ENCODE data around the gene ELMO1.

The ELMO1 gene

DNA sequence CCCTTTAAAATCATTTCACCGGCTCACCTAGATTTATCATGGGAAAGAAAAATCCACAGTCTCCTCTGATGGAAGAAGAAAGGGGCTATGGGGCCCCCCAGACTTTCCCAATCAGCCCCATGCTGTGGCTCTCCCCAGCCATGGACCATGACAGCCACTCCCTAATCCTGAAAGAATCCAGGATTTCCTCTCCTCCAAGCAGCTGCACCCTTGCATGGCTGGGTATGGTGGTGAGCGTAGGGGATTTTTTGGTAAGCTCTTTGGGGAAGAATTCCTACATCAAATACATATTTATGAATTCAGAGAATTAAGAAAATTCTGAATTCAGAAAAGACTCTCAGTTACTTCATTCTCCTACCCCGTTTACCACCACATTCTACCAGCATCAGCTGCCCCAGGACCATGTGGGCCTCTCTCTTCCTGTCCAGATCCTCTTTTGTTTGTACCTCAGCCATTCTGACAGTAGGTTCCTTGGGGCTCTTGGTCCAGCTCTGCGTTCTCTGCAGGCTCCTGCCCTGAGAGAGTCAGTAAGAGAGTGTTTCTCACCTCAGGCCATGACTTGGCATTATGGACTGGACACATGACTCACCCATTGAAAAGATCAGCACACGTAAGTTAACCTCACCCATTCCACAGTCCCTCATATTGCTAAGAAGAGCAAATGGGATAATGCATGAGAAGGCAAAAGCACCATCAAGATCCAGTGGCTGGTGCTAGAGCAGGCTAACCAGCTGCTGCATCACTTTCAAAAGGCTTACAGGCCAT is 337.8 kb downstream of the ELMO1 start:
- DNase-seq = no peak

DNA sequence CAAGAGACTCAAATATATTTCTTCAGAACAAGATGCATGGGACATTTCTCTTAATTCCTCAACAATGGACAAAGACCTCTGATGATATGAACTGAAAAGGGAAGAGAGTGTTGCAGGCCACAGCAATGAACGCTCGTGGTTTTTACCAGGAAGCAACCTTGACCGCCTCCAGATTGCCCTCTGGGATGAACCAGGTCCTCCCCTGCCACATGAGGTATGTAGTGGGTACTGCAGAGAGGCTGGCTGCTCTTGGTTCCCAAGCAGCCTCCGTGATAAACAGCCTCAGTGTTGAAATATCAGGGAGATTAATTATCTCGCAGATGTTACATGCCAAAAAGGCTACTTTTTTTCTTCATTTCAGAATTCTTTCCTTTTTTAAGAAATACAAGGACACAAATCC is 338.8 kb downstream of the ELMO1 start:
- DNase-seq = no peak

DNA sequence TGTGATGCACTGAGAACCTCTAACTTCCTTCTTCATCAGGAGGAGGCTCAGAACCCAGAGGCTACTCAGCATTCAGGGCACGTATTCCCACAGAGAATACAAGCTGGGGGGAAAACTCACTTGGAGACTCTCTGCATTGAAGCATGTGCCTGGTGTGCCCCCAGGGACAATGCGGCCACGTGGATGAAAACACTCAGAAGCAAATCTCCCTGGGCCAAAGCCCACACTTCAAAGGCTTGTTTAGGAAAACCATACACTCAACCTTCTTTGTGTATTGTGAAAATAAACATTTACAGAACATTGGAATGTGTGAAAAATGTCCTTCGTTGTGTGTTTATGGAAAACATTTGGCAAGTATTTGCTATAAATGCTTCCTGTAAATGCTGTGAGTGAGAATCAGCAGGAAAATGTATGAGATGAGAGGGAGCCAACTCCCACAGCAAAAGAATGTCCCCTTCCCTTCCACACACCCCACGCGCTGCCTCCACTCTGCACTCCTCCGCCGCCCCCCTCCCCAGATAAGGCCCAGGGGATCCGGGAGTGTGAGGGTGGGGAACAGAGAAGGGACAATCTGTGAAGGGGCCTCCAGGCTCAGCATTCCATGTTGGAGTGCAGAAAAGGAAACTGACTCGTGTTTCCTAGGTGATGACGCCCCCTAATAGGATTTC is 339.5 kb downstream of the ELMO1 start:
- DNase-seq = no peak

DNA sequence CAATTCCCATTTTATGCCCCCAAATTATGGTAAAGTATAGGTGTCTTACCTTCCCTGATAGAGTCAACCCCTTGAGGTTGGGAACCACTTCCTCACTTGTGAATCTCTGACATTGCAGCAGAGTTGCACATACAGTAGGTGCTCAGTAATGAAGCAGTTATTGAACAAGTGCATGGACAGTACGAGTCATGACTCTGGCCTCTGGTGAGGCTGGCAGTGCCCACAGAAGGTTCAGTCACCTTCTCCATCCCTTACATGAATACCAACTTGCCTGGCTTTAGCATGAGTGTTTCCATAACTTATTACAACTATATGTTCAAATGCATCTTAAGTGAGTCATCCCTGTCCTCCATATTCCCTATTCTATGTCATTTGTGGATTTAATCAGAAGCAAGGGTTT is 340.0 kb downstream of the ELMO1 start:
- no peak for DNase-seq

DNA sequence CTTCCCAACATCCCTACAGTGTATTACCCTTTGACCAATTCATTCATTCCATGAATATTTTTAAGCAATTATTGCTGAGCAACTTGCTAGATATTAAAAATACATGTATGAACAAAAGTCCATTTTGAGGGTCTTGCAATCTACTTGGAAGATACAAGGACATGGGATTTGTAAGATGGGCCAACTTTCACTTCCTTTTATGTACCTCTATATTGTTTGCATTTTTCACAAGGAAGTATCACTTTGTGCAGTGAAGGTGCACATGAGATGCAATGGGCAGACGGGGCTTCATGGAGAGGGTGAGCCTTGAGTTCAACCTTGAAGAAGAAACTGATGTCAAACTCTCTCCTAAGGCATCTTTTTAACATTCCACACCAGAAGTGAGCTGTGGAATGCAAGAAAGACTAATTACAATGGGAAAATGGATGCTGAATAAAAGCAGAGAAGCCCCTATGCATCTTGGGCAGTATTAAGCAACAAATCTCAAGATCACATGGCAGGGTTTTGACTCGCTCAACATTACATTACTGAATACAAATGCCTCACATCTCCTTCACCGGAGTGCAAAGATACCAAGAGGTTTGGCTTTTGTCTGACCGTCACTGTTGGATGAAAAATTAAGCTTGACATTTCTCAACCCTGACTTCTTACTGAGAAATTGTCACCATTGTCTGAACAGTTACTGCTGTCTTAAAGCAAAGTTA is 341.5 kb downstream of the ELMO1 start:
- no peak for DNase-seq

DNA sequence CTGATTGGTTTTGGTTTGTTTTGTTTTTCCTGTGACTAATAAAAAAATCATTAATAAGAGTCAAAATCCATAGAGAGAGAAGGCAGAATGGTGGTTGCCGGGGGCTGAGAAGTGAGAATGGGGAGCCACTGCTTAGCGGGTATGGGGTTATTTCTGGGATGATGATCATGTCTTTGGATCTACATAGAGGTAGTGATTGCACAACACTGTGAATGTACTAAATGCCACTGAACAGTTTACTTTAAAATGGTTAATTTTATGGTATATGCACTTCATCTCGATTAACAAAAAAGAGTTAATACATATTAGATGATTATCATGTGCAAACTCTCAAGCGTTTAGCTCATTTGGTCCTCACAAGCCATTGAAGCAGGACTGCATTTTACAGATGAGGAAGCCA is 342.9 kb downstream of the ELMO1 start:
- no peak for DNase-seq

DNA sequence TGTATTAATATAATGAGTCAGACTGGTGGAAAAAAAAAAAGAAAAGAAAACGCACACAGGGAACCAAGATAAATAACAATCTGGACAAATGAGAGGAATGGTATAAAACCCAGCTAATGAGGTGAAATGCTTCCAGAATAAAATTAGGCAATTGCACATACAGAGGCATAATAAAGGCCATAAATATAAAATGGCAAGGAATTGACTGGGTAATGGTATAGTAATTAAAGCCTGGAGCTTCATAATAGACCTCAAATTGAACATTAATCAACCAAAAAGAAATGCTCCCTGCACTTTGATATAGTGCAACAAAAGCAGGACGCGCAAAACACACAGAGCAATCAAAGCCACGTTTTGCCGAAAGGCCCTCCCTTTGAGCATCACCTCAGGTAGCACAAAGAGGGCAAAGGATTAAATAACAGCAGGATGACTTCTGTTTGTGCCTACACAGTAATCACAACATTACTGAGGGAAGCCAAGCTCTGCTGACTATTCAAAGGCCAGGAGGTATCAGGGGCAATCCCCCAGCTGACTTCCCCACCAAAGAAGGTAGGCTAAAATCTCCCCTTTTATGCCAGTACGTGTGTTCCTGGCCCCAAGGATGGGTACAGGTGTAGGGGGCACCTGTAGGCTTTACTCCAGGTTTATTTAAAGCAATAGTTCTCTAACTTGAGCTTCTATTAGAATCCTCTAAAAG is 343.7 kb downstream of the ELMO1 start:
- DNase-seq = no peak

DNA sequence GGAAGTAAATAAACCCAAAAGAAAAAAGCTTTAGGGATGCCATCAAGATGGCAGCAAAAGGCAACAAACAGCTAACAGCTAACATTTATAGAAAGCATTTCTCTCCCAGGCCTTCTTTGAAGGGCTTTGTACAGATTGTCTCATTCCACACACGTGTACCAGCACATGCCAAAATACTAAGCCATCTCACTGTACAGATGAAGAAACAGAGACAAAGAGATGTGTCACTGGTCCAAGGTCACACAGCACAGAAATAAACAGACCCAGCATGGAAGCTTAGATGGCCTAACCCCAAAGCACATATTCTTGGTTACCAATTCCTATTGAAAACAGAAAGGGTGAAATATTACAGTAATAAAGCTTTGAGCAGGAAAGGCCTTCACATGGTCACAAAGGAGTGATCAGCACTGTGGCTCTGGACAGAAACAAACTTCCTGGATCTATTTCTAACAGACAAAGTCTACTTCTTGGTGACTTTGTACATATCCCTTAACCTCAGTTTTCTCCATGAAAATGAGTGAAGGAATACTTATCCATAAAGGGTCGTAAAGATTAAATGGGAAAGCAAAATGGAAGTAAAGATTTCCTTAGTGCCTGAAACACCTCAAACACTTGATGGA is 346.0 kb downstream of the ELMO1 start:
- no peak for DNase-seq

DNA sequence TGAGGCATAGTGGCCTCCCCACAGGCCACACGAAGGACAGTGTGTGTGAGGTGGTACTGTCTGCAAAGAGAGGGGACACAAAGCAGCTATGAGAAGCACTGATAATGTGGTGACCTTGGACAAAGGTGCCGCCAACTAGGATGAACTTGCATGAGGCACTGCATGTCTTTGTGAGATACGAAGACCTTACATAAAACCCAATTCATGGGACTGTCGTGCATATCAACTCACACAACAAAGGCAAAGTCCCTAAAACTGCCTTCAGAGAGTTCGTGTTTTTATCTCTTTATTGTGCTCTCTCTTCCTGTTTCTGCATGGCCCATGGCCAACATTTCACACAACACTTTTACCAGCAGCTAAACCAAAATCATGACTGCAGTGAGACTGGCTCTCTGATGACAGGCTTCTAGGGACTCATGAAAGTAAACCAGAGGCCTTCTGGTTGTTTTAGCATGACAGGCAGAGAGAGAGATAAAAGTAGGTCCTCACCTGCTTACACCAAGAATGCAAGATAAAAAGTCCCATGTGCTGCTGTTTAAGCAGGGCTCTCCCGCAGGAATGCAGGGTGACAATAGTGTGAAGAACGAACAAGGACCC is 347.8 kb downstream of the ELMO1 start:
- DNase-seq = peak; percentile 1

DNA sequence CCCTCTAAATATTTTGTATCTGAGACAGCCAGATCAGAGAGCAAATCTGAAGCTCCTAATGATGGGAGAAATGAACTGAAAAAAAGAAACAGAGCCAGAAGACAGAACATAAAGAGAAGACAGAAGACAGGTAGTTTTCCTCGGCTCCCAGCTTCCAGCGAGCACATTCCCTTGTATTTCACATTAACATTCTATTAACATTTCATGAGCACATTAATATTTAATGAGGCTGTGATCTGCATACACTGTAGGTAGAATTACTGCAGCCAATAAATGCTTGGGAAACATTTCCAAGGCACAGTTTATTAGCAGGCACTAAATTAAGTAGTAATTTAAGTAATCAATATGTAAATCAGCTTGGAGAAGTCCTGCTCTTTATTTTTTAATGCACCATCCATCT is 349.9 kb downstream of the ELMO1 start:
- no peak for DNase-seq

DNA sequence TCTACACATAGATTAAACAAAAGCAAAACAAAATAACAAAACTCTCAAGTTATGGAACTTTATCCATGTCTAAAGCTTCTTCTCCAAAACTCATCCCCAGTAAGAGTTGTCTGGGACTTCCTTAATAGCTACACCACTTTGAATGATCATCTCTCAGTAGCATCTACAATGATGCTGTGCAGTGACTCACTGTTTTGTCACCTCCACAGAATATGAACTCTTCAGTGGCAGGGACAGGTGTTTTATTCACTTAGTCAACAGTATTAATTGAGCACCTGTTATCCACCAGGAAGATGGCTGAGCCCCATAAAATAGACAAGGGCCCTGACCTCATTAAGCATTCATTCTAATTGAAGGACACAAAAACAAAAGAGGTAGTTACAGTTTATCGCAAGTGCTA is 350.7 kb downstream of the ELMO1 start:
- DNase-seq = no peak

DNA sequence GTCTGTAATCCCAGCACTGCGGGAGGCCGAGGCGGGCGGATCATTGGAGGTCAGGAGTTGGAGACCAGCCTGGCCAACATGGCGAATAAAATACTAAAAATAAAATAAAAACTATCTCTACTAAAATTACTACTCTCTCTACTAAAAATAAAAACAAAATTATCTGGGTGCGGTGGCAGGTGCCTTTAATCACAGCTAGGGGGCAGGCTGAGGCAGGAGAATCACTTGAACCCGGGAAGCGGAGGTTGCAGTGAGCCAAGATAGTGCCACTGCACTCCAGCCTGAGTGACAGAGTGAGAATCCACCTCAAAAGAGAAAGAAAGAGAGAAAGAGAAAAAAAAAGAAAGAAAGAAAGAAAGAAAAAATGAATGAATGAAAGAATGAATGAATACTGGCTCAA is 351.4 kb downstream of the ELMO1 start:
- DNase-seq = no peak

DNA sequence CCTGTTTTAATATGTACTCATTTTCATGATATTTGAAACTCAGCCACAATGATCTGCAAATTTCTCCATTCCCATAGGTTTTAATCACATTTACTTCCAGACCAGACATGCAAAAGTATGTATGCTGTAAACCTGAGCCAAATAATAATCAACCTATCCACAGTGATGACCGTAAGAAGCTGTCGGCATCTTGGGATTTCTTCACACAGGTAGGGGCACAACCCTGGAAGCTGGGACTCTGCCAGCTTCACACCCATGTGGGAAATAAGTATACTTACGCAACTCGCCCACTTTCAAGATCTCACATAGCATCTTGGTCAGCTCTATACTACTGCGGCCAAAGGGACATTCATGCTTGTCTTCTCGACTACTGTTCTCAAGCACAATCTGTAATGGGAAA is 352.3 kb downstream of the ELMO1 start:
- DNase-seq = no peak

DNA sequence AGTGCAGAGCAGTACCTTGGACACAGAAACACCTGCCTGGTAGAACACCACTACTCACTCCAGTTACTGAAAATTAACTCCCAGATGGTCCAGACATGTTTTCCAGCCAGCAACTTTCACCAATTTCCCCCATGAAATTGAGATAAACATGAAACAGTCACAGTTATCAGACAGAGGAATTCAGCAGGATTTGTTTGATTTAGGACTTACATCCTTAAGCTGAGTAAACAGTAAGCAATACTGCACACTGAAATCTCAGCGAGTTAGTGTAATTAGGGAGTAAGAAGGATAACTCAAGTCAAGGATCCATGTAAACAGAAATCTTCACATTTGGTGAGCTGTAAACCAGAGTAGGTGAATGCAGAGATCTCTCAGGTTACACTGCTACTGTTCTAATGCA is 353.5 kb downstream of the ELMO1 start:
- DNase-seq = no peak

DNA sequence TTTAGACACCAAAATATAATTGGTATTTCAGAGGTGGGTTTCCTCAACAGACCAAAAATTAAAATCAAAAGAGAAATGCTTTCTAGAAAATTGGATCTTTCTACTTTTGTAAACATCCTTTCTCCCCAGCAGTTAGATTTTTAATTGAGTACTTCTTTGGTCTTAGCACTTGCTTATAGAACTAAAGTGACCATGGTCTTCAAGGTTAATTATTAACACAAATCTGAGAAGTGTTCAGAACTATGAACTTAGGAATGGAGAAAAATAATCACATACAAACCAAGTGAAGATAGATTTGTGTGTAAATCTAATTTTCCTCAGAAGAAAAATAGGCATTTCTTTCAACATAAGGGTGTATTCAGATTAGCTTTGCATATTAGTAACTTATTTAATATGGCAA is 355.4 kb downstream of the ELMO1 start:
- DNase-seq = no peak

DNA sequence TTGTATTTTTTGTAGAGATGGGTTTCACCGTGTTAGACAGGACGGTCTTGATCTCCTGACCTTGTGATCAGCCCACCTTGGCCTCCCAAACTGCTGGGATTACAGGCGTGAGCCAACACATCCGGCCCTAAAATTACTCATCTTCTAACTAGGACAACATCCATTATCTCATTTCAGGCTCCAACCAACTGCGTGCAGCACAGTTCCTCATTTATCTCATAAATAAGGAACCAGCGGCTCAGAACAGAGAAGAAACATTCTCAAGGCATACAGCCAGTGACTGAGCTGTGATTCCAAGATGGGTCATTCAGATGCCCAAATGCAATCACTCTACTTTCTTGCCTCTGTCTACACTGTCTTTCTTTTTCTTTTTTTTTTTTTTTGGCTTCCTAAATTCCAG is 356.1 kb downstream of the ELMO1 start:
- DNase-seq = peak; percentile 5

DNA sequence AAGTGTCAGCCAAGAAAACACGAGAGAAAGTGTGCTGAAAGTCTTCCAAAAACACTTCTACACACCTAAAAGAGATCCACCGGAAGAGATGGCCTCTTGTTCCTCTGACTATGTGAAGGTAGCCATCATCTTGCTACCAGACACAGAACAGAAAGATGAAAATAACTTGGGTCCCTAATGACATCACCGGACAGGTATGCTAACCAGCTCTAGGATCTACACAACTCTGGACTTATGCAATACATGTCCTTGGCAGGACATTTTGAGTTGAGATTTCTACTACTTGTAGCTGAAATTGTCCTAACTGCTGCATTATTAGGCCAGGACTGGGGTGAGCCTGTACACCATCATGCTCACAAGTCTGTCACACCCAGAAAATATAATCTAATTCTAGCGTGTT is 358.7 kb downstream of the ELMO1 start:
- DNase-seq = no peak

DNA sequence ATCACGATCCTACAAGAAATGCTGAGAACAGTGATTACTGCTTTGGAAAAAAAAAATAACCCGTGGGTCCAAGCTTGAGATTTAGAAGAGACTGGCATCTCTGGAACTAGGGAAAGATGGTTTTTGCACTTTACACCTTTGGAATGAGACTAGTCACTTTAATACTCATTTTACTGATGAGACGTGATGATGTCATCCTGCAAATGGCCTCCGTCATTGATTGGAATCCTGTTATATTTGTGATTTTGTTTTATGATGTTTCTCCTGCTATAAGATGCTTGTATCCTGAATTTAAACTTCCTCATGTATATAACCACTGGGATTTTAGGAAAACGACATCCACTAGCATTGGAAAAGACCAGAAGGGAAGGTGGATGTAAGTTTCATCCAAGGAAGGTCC is 363.1 kb downstream of the ELMO1 start:
- no peak for DNase-seq

DNA sequence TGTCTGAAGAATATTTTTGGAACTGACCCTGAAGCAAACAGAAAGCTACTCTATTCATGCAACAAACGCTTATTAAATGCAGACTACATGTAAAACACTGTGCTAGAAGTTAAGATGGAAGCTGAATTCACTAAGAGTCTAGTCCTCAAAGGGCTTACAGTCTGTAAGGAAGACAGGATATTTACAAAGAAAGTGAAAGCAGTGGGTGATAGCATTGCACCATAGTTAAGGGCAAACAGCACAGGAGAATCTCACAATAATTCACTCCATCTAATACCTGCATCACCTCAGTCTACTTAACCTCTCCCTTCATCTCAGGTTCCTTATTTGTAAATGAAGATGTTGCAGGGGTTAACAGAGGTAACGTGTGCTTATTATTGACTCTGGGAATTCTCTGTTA is 364.4 kb downstream of the ELMO1 start:
- DNase-seq = no peak

DNA sequence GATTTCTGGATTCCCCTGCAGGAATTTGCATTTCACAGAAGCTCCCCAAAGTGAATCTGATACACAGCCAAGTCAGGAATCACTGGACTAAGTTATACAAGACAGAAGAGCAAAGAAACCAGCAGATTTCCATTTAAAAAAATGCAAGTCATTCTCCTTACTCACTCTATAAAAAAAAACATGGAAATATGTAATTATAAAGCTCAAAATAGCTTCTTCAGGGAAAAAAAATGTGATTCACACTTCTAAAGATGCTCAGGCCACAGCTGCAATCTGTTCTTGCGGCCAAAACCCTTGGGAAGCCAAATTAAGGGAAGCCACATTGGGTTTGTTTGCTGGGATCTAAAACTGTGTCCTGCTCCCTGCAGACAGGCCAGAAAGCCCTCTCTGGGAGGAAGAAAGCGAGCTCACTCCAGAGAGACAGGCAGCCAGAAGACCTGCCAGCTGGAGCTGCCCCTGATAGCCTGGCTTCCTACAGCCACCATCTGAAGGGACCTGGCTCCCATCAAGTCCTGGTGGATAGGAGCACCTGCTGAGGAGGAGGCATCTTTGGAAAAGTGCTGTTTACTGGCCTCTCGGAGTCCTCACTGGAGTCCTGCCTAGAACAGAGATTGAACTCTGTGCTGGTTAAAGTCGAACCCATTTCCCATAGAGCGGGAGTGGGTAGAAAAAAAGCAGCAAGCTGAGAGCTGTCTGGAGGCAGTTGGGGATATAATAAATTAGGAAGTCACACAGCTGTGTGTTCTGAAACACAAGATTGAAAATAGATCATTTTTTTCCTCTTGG is 365.2 kb downstream of the ELMO1 start:
- DNase-seq = no peak

DNA sequence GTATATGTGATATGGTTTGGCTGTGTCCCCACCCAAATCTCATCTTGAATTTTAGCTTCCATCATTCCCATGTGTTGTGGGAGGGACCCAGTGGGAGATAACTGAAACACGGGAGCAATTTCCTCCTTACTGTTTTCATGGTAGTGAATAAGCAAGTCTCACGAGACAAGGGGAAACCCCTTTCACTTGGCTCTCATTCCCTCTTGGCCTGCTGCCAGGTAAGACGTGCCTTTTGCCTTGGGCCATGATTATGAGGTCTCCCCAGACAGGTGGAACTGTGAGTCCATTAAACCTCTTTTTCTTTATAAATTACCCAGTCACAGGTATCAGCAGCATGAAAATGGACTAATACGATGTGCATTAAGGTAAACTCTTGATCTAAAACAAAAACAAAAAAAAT is 367.2 kb downstream of the ELMO1 start:
- DNase-seq = no peak

DNA sequence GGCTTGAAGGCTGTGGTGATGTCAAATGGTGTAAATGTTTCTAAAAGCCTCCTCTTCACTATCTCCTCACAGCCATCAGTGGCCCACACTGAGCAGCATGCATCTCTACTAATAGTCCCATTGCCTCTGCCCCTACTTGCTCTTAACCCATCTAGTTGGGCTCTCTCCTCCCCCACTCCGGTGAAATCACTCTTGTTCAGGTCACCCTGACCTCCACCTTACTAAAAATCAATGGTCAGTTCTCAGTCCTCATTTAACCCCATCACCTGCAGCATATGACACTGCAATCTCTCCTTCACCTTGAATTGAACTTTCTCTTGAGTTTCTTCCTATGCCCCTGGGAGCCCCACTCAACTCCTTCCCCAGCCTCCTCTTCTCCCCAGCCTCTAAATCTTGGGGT is 369.2 kb downstream of the ELMO1 start:
- no peak for DNase-seq
